OCI-LY1 (cell line): Measurements from ENCODE around the gene EPHA1.

ENCODE experiments used
- H2AFZ ChIP-seq: fragments of 200-600 bp; sonication (generic), shearing (Covaris generic); 2 replicates; pipeline ENCODE4 v1.6.0; 2014; ENCODE audit warnings: antibody characterized with exemption, mild to moderate bottlenecking, low read length
- H3F3A ChIP-seq: fragments of 200-600 bp; sonication (generic), shearing (Covaris generic); 2 replicates; pipeline ENCODE4 v1.6.0; 2014; ENCODE audit warnings: mild to moderate bottlenecking, antibody characterized with exemption, low read length, moderate library complexity; ENCODE audit not compliant: insufficient read depth
- H3K27ac ChIP-seq: fragments of 200-600 bp; sonication (generic); 2 replicates; pipeline ENCODE4 v1.5.1; 2014; ENCODE audit warnings: low read length, mixed run types, mild to moderate bottlenecking, low read depth; ENCODE audit not compliant: poor library complexity, severe bottlenecking
- H3K27me3 ChIP-seq: fragments of 200-600 bp; sonication (generic); 2 replicates; pipeline ENCODE4 v1.6.0; 2014; ENCODE audit warnings: antibody characterized with exemption, mild to moderate bottlenecking, low read length, moderate library complexity; ENCODE audit not compliant: insufficient read depth
- H3K36me3 ChIP-seq: fragments of 200-600 bp; sonication (generic); 2 replicates; pipeline ENCODE4 v1.6.1; 2014; ENCODE audit warnings: mild to moderate bottlenecking, antibody characterized with exemption, low read length, moderate library complexity, mixed read lengths; ENCODE audit not compliant: insufficient read depth
- H3K4me1 ChIP-seq: fragments of 200-600 bp; sonication (generic); 2 replicates; pipeline ENCODE4 v1.5.1; 2014; ENCODE audit warnings: mild to moderate bottlenecking, low read length, moderate library complexity; ENCODE audit not compliant: insufficient read depth, severe bottlenecking
- H3K4me2 ChIP-seq: fragments of 200-600 bp; sonication (generic), shearing (Covaris generic); 2 replicates; pipeline ENCODE4 v1.6.1; 2014; ENCODE audit warnings: low read length
- H3K4me3 ChIP-seq: fragments of 200-600 bp; sonication (generic); 2 replicates; pipeline ENCODE4 v1.5.1; 2014; ENCODE audit warnings: low read length, low read depth, mild to moderate bottlenecking, mixed read lengths; ENCODE audit not compliant: poor library complexity, severe bottlenecking
- H3K79me2 ChIP-seq: fragments of 200-600 bp; shearing (Covaris generic); 2 replicates; pipeline ENCODE4 v1.6.1; 2016; ENCODE audit warnings: mixed run types, low read length, mixed read lengths; ENCODE audit not compliant: insufficient read depth
- H3K9ac ChIP-seq: fragments of 200-600 bp; sonication (generic), shearing (Covaris generic); 2 replicates; pipeline ENCODE4 v1.6.1; 2014; ENCODE audit warnings: mild to moderate bottlenecking, low read length, mixed read lengths
- H3K9me2 ChIP-seq: fragments of 200-600 bp; sonication (generic), shearing (Covaris generic); 2 replicates; pipeline ENCODE4 v1.6.1; 2014; ENCODE audit warnings: low read depth, mild to moderate bottlenecking, low read length, mixed read lengths
- H3K9me3 ChIP-seq: fragments of 200-600 bp; shearing (Covaris generic); 2 replicates; pipeline ENCODE4 v1.6.1; 2014; ENCODE audit warnings: low read length, mixed read lengths
- H4K20me1 ChIP-seq: fragments of 200-600 bp; sonication (generic), shearing (Covaris generic); 2 replicates; pipeline ENCODE4 v1.6.0; 2016; ENCODE audit warnings: mild to moderate bottlenecking, low read length; ENCODE audit not compliant: insufficient read depth
- EZH2 ChIP-seq: fragments of 200-600 bp; sonication (generic), shearing (Covaris generic); IDR thresholded peaks from 2 replicates; pipeline ENCODE4 v1.8.0; 2017; ENCODE audit warnings: borderline replicate concordance, mixed run types, mild to moderate bottlenecking, antibody characterized with exemption, low read length, moderate library complexity, mixed read lengths
- TF ChIP-seq, protein P1 (sequence below): fragments of 200-600 bp; sonication (generic), shearing (Covaris generic); IDR thresholded peaks from 2 replicates; pipeline ENCODE4 v1.5.1; 2017; ENCODE audit warnings: mild to moderate bottlenecking, antibody characterized with exemption, low read length, moderate library complexity, mixed read lengths

Gene EPHA1

DNA sequence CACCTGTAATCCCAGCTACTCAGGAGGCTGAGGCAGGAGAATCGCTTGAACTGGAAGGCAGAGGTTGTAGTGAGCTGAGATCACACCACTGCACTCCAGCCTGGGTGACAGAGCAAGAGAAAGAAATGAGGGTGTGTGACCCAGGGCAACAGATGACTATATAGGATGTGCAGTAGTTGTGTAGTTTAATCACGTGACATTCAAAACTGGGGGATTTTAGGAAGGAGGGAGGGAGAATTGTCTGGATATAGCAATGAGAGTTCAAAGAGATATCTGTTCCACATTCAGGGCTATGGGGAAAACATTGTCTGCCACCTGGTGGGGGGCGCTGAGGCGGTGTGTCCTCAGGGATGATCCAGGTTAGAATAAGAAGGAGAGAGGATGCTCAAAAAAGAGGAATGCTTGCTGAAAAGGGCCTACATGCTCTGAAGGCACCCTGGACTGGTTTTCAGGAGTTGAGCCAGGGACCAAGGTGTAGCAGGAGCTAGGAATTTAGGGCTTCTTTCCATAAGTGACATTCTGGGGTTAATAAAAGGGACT lies 35.3 kb downstream of the EPHA1 start:
- Histone ChIP-seq H3K9ac (no peak overlapping the region), H3K79me2 (no peaks in the 10 kb centered on the region), H4K20me1 (no peaks in the 10 kb centered on the region), H3K4me3 (no peak overlapping the region), H3K27ac (no peak overlapping the region), H3K9me2 (no peaks in the 10 kb centered on the region), H3K36me3 (no peaks in the 10 kb centered on the region), H3K4me2 (no peak overlapping the region), H3K27me3 (peaks cover 9% of the 10 kb centered on the region), H3K4me1 (no peaks in the 10 kb centered on the region), H3F3A (no peaks in the 10 kb centered on the region), H3K9me3 (no peaks in the 10 kb centered on the region), H2AFZ (no peak overlapping the region)
- TF ChIP-seq, protein P1, sequence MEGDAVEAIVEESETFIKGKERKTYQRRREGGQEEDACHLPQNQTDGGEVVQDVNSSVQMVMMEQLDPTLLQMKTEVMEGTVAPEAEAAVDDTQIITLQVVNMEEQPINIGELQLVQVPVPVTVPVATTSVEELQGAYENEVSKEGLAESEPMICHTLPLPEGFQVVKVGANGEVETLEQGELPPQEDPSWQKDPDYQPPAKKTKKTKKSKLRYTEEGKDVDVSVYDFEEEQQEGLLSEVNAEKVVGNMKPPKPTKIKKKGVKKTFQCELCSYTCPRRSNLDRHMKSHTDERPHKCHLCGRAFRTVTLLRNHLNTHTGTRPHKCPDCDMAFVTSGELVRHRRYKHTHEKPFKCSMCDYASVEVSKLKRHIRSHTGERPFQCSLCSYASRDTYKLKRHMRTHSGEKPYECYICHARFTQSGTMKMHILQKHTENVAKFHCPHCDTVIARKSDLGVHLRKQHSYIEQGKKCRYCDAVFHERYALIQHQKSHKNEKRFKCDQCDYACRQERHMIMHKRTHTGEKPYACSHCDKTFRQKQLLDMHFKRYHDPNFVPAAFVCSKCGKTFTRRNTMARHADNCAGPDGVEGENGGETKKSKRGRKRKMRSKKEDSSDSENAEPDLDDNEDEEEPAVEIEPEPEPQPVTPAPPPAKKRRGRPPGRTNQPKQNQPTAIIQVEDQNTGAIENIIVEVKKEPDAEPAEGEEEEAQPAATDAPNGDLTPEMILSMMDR, result no peak
- no peak for TF ChIP-seq EZH2

DNA sequence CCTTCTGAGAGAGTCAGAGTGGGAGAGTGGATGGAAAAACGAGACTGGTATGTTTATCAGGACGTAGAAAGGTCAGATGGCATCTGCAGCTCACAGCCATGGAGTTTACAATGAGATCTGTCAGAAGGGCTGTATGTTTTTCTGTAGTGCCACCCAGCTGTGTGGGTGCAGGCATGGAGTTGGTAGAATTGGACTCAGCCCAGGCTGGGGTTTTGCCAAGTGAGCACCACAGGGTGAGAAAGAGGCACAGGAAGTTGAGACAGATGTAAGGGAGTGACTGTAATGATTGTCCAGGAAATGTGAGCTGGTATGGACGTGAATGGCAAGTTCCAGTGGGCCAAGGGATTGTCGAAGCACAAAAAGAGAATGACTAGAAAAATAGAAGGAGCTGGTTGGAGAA lies 36.6 kb downstream of the EPHA1 start:
- Histone ChIP-seq H3K4me1 (no peaks in the 10 kb centered on the region), H3K9me2 (no peaks in the 10 kb centered on the region), H4K20me1 (no peaks in the 10 kb centered on the region), H3K27me3 (peaks cover 16% of the 10 kb centered on the region), H3K79me2 (no peaks in the 10 kb centered on the region), H3K4me3 (no peak overlapping the region), H3K36me3 (no peaks in the 10 kb centered on the region), H2AFZ (no peak overlapping the region), H3K9ac (no peak overlapping the region), H3K27ac (no peak overlapping the region), H3K4me2 (no peak overlapping the region), H3K9me3 (no peaks in the 10 kb centered on the region), H3F3A (no peaks in the 10 kb centered on the region)
- TF ChIP-seq, protein P1, result peak; percentile 8; the same call in 1 of the 2 replicates
- TF ChIP-seq EZH2, result no peak

DNA sequence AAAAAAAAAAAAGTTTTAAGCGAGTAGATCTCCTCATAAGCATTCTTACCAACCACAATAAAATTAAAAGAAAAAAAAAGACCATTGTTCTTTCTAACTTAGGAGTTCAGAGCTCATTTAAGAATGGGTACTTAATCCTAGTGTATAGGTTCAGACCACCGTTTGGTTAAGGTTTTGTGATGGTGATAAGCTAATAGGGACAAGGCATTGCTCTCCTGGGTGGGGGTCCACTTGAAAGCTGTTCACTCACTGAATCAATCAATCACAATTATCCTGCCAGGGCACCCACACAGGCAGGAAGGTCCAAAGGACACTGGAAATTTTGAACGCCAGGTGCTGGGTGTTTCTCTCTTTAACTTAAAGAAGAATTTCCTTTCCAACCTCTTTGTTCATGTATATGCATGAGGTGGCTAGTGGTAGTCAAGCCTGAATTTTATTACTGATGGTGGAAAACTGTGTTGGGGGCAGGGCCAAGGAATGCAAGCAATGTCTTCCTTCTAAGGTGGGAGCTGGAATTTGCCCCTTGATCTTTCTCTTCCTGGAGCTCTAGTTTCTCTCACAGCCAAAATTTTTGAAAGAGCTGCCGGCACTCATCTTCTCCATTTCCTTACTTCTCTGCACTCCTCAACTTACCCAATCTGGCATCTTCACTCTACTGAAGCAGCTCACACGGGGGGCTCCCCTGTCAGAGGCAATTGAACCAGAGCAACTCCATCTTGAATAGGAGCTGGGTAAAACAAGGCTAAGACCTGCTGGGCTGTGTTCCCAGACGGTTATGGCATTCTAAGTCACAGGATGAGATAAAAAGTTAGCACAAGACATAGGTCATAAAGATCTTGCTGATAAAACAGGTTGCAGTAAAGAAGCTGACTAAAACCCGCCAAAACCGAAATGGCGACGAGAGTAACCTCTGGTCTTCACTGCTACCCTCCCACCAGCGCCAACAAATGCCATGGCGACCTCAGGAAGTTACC lies 38.7 kb downstream of the EPHA1 start:
- Histone ChIP-seq H3K9ac (no peak overlapping the region), H3K36me3 (no peaks in the 10 kb centered on the region), H3K4me2 (no peak overlapping the region), H3K9me2 (no peaks in the 10 kb centered on the region), H3K4me1 (no peaks in the 10 kb centered on the region), H3K4me3 (no peak overlapping the region), H3K27me3 (peaks cover 16% of the 10 kb centered on the region), H3K79me2 (no peaks in the 10 kb centered on the region), H3F3A (no peaks in the 10 kb centered on the region), H3K9me3 (no peaks in the 10 kb centered on the region), H3K27ac (no peak overlapping the region), H2AFZ (no peak overlapping the region), H4K20me1 (no peaks in the 10 kb centered on the region)
- TF ChIP-seq, protein P1, result no peak
- no peak for TF ChIP-seq EZH2
